HG03103 (cell line): ENCODE results near the gene ZNF77.
"Not testable (repeated sequence)": the region's sequence is repeated elsewhere in the genome, so short reads cannot be mapped to it uniquely, and the experiment has no call there.

Experiments
- ATAC-seq: cut with Tn5 transposase; IDR thresholded peaks from one replicate; pipeline ENCODE4 v1.9.1; 2021; ENCODE audit warnings: low read depth; ENCODE audit not compliant: unreplicated experiment

ZNF77 gene

GRCh38 chr19:2973229-2973628, 28.5 kb upstream of the ZNF77 start:
- no peak for ATAC-seq

- ATAC-seq, result no peak
Measured at GRCh38 chr19:2970201-2970835, 25.5 kb upstream of the ZNF77 start.

GRCh38 chr19:2969104-2969504, 24.3 kb upstream of the ZNF77 start:
- no peak for ATAC-seq

- ATAC-seq, result no peak
Measured at GRCh38 chr19:2967972-2968371, 23.2 kb upstream of the ZNF77 start.

- no peak for ATAC-seq
Measured at GRCh38 chr19:2964874-2965273, 20.1 kb upstream of the ZNF77 start.

GRCh38 chr19:2963631-2964030, 18.9 kb upstream of the ZNF77 start:
- not testable (repeated sequence) for ATAC-seq

- no peak for ATAC-seq
Measured at GRCh38 chr19:2963122-2963521, 18.4 kb upstream of the ZNF77 start.

- no peak for ATAC-seq
Measured at GRCh38 chr19:2962018-2962670, 17.4 kb upstream of the ZNF77 start.

GRCh38 chr19:2960120-2960519, 15.3 kb upstream of the ZNF77 start:
- ATAC-seq, result no peak

GRCh38 chr19:2957160-2957559, 12.4 kb upstream of the ZNF77 start:
- no peak for ATAC-seq

GRCh38 chr19:2952953-2953481, 8.2 kb upstream of the ZNF77 start:
- no peak for ATAC-seq

GRCh38 chr19:2950286-2951124, 5.7 kb upstream of the ZNF77 start:
- ATAC-seq, result peak; percentile 80

- ATAC-seq, result no peak
Measured at GRCh38 chr19:2949939-2950285, 5.1 kb upstream of the ZNF77 start.

- no peak for ATAC-seq
Measured at GRCh38 chr19:2945575-2946184, 909 bp upstream of the ZNF77 start.

- ATAC-seq, result no peak
Measured at GRCh38 chr19:2944403-2944774, 382 bp downstream of the ZNF77 start.

GRCh38 chr19:2942928-2943640, 1.7 kb downstream of the ZNF77 start:
- ATAC-seq, result no peak

GRCh38 chr19:2935863-2936262, 8.9 kb downstream of the ZNF77 start:
- ATAC-seq, result not testable (repeated sequence)

- no peak for ATAC-seq
Measured at GRCh38 chr19:2933490-2933910, 11.3 kb downstream of the ZNF77 start.

- ATAC-seq, result no peak
Measured at GRCh38 chr19:2927032-2927430, 17.7 kb downstream of the ZNF77 start.

- no peak for ATAC-seq
Measured at GRCh38 chr19:2926341-2927031, 18.3 kb downstream of the ZNF77 start.
